GM12878 (cell line): ENCODE results near the gene ADGRG1. TPM values are rescaled to one million over a fixed set of nuclear protein-coding genes. Genes with fewer than 3 reads are reported as not detected.

Experiments
- CBX3 ChIP-seq: fragments of 200-600 bp; sonication (generic); IDR thresholded peaks from 2 replicates; pipeline ENCODE4 v1.6.1; 2016; ENCODE audit warnings: low read depth, borderline replicate concordance
- CREB1 ChIP-seq: IDR thresholded peaks from 2 replicates; pipeline ENCODE4 v1.6.1; 2012; ENCODE audit warnings: low read depth, mild to moderate bottlenecking, inconsistent platforms
- CREM ChIP-seq: IDR thresholded peaks from 2 replicates; pipeline ENCODE4 v1.6.1; 2014; ENCODE audit warnings: antibody characterized with exemption, low read depth
- CUX1 ChIP-seq: IDR thresholded peaks from 2 replicates; pipeline ENCODE4 v1.6.1; 2012; ENCODE audit warnings: improper control_type of control experiment, low read depth, low read length; ENCODE audit not compliant: insufficient replicate concordance
- DPF2 ChIP-seq: fragments of 450-650 bp; IDR thresholded peaks from 2 replicates; pipeline ENCODE4 v1.6.1; 2017; ENCODE audit warnings: mild to moderate bottlenecking
- EED ChIP-seq: sonication (generic); IDR thresholded peaks from 2 replicates; pipeline ENCODE4 v1.6.1; 2016; ENCODE audit warnings: antibody characterized with exemption, low read depth
- EZH2 ChIP-seq: IDR thresholded peaks from 2 replicates; pipeline ENCODE4 v1.6.1; 2012; ENCODE audit warnings: low read depth, mild to moderate bottlenecking, control low read depth, inconsistent platforms, low read length, borderline replicate concordance; ENCODE audit not compliant: control insufficient read depth
- FOXM1 ChIP-seq: IDR thresholded peaks from 2 replicates; pipeline ENCODE4 v1.6.1; 2012; ENCODE audit warnings: low read depth, mild to moderate bottlenecking, inconsistent platforms, low read length, moderate library complexity
- IRF4 ChIP-seq: IDR thresholded peaks from 2 replicates; pipeline ENCODE4 v1.6.1; 2011; ENCODE audit warnings: low read depth, low read length
- JUNB ChIP-seq: IDR thresholded peaks from 2 replicates; pipeline ENCODE4 v1.6.1; 2016; ENCODE audit warnings: antibody characterized with exemption, mild to moderate bottlenecking
- MEF2B ChIP-seq: fragments of 450-650 bp; IDR thresholded peaks from 2 replicates; pipeline ENCODE4 v1.6.1; 2018; ENCODE audit warnings: mild to moderate bottlenecking, moderate library complexity; ENCODE audit not compliant: partially characterized antibody, poor library complexity, severe bottlenecking
- NFIC ChIP-seq: IDR thresholded peaks from 2 replicates; pipeline ENCODE4 v1.6.1; 2012; ENCODE audit warnings: low read depth, mild to moderate bottlenecking, inconsistent platforms, low read length, moderate library complexity
- NR2C1 ChIP-seq: fragments of 450-650 bp; IDR thresholded peaks from 2 replicates; pipeline ENCODE4 v1.6.1; 2017; ENCODE audit warnings: antibody characterized with exemption, mild to moderate bottlenecking, moderate library complexity
- PML ChIP-seq: IDR thresholded peaks from 2 replicates; pipeline ENCODE4 v1.6.1; 2012; ENCODE audit warnings: low read length, inconsistent platforms
- POU2F2 ChIP-seq: IDR thresholded peaks from 3 replicates; pipeline ENCODE4 v1.6.1; 2011; ENCODE audit warnings: low read depth, mild to moderate bottlenecking, low read length, borderline replicate concordance
- SIX5 ChIP-seq: IDR thresholded peaks from 2 replicates; pipeline ENCODE4 v1.6.1; 2011; ENCODE audit warnings: mild to moderate bottlenecking, low read depth, low read length, moderate library complexity; ENCODE audit not compliant: severe bottlenecking
- SMAD5 ChIP-seq: IDR thresholded peaks from 2 replicates; pipeline ENCODE4 v1.6.1; 2016; ENCODE audit warnings: antibody characterized with exemption, low read depth
- SPI1 ChIP-seq: IDR thresholded peaks from 2 replicates; pipeline ENCODE4 v1.6.1; 2011; ENCODE audit warnings: low read depth, mild to moderate bottlenecking, low read length, moderate library complexity, borderline replicate concordance; ENCODE audit not compliant: insufficient read depth
- TARDBP ChIP-seq: IDR thresholded peaks from 2 replicates; pipeline ENCODE4 v1.6.1; 2016; ENCODE audit warnings: borderline replicate concordance
- ZNF24 ChIP-seq: fragments of 450-650 bp; IDR thresholded peaks from 2 replicates; pipeline ENCODE4 v1.6.1; 2017; ENCODE audit warnings: antibody characterized with exemption, mild to moderate bottlenecking
- ZSCAN29 ChIP-seq: fragments of 450-650 bp; IDR thresholded peaks from 2 replicates; pipeline ENCODE4 v1.6.1; 2017; ENCODE audit warnings: mild to moderate bottlenecking, moderate library complexity
- polyA plus RNA-seq, 11 experiments: library from polyadenylated mRNA; depleted of rRNA in 4 of 11; unstranded in 6 of 11; stranded (reverse) in 5 of 11; fragments of >200 nt; fragmentation: Nextera tagmentation in 4 of 11; fragmentation: Illumina TruSeq in 1 of 11; extraction: Ambion mirVana in 4 of 11; extraction: Trizol in 1 of 11; gene quantifications; 1 replicate in 1 of 11; 2 replicates in 10 of 11; pipeline versions ENCODE4 v1.2.1 to v1.2.3, GENCODE V29; 2011 to 2016; ENCODE audit warnings: inconsistent platforms in 2 of 11, missing spikeins in 2 of 11, low read depth in 1 of 11
- total RNA-seq, 4 experiments: library from RNA; depleted of rRNA in 3 of 4; stranded (reverse); fragments of >200 nt in 3 of 4; fragmentation: Illumina TruSeq in 1 of 4; extraction: Trizol in 1 of 4; gene quantifications; 2 replicates each; pipeline versions ENCODE4 v1.2.1 to v1.2.3, GENCODE V29; 2013 to 2021
- TF ChIP-seq, protein P1 (sequence below): fragments of 450-650 bp; conservative IDR thresholded peaks from 2 replicates; pipeline ENCODE4 v1.6.1; 2017; ENCODE audit warnings: mild to moderate bottlenecking, moderate library complexity
- TF ChIP-seq, protein P2 (sequence below): IDR thresholded peaks from 2 replicates; pipeline ENCODE4 v1.6.1; 2012; ENCODE audit warnings: low read depth, low read length, improper control_type of control experiment
- TF ChIP-seq, protein P3 (sequence below): fragments of 450-650 bp; IDR thresholded peaks from 2 replicates; pipeline ENCODE4 v1.6.1; 2017; ENCODE audit warnings: mild to moderate bottlenecking

Gene ADGRG1
- total and polyA plus RNA-seq, 10 of the 15 experiments (the other 5 are each of a cell fraction or from before 2014, with no cell fraction given) = 0.07 to 2.0 (median 0.75) TPM

DNA sequence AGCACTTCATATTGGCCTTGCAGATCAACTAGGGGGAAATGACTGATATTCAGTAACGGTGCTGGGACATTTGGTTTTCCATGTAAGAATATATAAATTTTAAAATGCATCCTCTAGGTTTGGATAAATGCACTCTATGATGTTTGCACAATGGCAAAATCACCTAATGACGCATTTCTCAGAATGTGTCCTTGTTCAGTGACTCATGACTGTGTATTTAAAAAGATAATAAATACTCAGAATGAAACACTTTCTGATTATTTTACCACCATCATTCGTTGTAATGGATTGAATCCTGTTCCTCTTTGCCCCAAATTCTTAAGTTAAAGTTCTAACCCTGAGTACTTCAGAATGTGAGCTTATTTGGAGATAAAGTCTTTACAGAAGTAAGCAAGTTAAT is 17.2 kb upstream of the ADGRG1 start (continued):
- TF ChIP-seq, protein P1, sequence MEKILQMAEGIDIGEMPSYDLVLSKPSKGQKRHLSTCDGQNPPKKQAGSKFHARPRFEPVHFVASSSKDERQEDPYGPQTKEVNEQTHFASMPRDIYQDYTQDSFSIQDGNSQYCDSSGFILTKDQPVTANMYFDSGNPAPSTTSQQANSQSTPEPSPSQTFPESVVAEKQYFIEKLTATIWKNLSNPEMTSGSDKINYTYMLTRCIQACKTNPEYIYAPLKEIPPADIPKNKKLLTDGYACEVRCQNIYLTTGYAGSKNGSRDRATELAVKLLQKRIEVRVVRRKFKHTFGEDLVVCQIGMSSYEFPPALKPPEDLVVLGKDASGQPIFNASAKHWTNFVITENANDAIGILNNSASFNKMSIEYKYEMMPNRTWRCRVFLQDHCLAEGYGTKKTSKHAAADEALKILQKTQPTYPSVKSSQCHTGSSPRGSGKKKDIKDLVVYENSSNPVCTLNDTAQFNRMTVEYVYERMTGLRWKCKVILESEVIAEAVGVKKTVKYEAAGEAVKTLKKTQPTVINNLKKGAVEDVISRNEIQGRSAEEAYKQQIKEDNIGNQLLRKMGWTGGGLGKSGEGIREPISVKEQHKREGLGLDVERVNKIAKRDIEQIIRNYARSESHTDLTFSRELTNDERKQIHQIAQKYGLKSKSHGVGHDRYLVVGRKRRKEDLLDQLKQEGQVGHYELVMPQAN = no peak
- TF ChIP-seq SIX5 (no peak), NFIC (peak; percentile 87; the same call in 1 of the 2 replicates), EZH2 (no peak), ZNF24 (no peak), CREB1 (peak; percentile 77), PML (0 out of 2 replicates have a peak, but pooled peaks have one; percentile 27), FOXM1 (peak; percentile 61; the same call in 1 of the 2 replicates), CBX3 (no peak), IRF4 (no peak), NR2C1 (no peak), DPF2 (no peak), SPI1 (peak; percentile 45; the same call in 1 of the 2 replicates), POU2F2 (no peak), CREM (peak; percentile 81), JUNB (peak; percentile 86), ZSCAN29 (no peak), SMAD5 (no peak), TARDBP (no peak), CUX1 (no peak), MEF2B (no peak), EED (no peak)
- TF ChIP-seq, protein P2, sequence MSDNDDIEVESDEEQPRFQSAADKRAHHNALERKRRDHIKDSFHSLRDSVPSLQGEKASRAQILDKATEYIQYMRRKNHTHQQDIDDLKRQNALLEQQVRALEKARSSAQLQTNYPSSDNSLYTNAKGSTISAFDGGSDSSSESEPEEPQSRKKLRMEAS = no peak
- TF ChIP-seq, protein P3, sequence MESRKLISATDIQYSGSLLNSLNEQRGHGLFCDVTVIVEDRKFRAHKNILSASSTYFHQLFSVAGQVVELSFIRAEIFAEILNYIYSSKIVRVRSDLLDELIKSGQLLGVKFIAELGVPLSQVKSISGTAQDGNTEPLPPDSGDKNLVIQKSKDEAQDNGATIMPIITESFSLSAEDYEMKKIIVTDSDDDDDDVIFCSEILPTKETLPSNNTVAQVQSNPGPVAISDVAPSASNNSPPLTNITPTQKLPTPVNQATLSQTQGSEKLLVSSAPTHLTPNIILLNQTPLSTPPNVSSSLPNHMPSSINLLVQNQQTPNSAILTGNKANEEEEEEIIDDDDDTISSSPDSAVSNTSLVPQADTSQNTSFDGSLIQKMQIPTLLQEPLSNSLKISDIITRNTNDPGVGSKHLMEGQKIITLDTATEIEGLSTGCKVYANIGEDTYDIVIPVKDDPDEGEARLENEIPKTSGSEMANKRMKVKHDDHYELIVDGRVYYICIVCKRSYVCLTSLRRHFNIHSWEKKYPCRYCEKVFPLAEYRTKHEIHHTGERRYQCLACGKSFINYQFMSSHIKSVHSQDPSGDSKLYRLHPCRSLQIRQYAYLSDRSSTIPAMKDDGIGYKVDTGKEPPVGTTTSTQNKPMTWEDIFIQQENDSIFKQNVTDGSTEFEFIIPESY = no peak
